Omental fat pad (tissue), 4 donors: ENCODE results near the gene TMEM200B. TPM values are rescaled to one million over a fixed set of nuclear protein-coding genes. Genes with fewer than 3 reads are reported as not detected.
"Not testable (repeated sequence)": the region's sequence is repeated elsewhere in the genome, so short reads cannot be mapped to it uniquely, and the experiment has no call there.

Source experiments
- ATAC-seq: fragments of 150-250 bp; one replicate; pipeline ENCODE4 v1.9.1; 2016; ENCODE audit warnings: mild to moderate bottlenecking, moderate library complexity; ENCODE audit not compliant: low FRiP score
- DNase-seq: peaks from one replicate; pipeline ENCODE4 v3.0.0-alpha.2; 2019; ENCODE audit warnings: low spot score
- CTCF ChIP-seq, 3 donors: fragments of 450-650 bp; IDR thresholded peaks; one replicate each; pipeline ENCODE4 v1.5.1; 2016 to 2017; ENCODE audit warnings: antibody characterized with exemption in 3 of 3, mild to moderate bottlenecking in 3 of 3, moderate library complexity in 2 of 3
- total RNA-seq, 4 donors: library from RNA; depleted of rRNA; stranded (reverse); fragments of >200 nt; gene quantifications; one replicate each; pipeline ENCODE4 v1.1.0, GENCODE V29; 2016

Gene TMEM200B
- total RNA-seq, 4 donors from 2014 or later, result 7.2 to 26.8 (median 9.7) TPM

GRCh38 chr1:29134695-29135028, 11.0 kb upstream of the TMEM200B start:
- ATAC-seq, result no peak
- TF ChIP-seq CTCF (IDR thresholded peaks at IDR 0.05), result no peak
- DNase-seq, result no peak

GRCh38 chr1:29133861-29134694, 10.4 kb upstream of the TMEM200B start:
- TF ChIP-seq CTCF (IDR thresholded peaks at IDR 0.05), result no peak
- DNase-seq (no peak), ATAC-seq (peak; percentile 25)

GRCh38 chr1:29131056-29131455, 7.4 kb upstream of the TMEM200B start:
- not testable (repeated sequence) for DNase-seq

GRCh38 chr1:29129916-29130315, 6.2 kb upstream of the TMEM200B start:
- no peak for DNase-seq
- no peak for ATAC-seq
- no peak for TF ChIP-seq CTCF (IDR thresholded peaks at IDR 0.05)

More at GRCh38 chr1:29131056-29131455, 7.4 kb upstream of the TMEM200B start:
- not testable (repeated sequence) for ATAC-seq

GRCh38 chr1:29128739-29129138, 5.0 kb upstream of the TMEM200B start:
- ATAC-seq, result no peak
- TF ChIP-seq CTCF (IDR thresholded peaks at IDR 0.05), result no peak
- DNase-seq, result no peak

GRCh38 chr1:29126198-29126597, 2.5 kb upstream of the TMEM200B start:
- no peak for DNase-seq
- TF ChIP-seq CTCF (IDR thresholded peaks at IDR 0.05), result no peak
- no peak for ATAC-seq

- TF ChIP-seq CTCF (IDR thresholded peaks at IDR 0.05), result no peak
- no peak for DNase-seq
- ATAC-seq, result no peak
Measured at GRCh38 chr1:29125788-29126187, 2.1 kb upstream of the TMEM200B start.
